COLO668 (cell line): ENCODE data around the gene UBE2N.

Source experiments
- DNase-seq: peaks from one replicate; lab custom pipeline; 2025; ENCODE audit not compliant: unreplicated experiment; lab: John Stamatoyannopoulos, UW

Gene UBE2N

DNA sequence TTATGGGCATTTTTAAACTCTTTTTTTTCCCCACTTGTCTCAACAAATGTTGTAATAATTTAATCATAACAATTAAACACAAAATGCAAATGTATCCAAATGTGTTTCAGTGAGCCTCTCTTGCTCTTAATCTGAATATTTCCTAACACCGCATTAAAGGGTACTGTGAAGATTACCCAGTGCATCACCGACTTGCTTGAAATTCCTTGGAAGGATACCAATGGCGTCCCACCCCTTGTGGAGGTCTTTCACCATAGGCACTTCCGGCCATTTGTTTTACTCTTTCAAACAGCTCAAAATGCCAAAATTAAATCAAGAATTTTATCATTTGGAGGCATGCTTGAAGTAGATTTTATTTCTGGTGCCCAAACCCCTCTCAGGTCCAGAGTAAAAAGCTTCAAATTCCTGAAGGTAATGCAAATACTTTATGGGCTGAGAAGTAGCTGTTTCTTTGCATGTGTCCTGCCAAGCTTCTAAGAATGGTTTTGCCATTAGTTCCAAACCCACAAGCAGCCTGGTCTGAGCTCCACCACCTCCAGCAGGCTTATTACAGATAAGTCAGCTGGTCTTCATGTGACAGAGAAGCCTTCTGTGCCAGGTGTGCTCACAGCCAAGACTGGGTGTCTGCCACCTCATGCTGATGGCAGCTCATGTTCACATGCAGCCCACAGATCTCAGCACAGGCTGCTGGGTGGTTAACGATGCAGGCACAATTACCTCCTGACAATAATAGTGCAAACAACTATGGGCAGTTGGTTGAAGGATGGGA lies 80.4 kb downstream of the UBE2N start:
- no peak for DNase-seq

DNA sequence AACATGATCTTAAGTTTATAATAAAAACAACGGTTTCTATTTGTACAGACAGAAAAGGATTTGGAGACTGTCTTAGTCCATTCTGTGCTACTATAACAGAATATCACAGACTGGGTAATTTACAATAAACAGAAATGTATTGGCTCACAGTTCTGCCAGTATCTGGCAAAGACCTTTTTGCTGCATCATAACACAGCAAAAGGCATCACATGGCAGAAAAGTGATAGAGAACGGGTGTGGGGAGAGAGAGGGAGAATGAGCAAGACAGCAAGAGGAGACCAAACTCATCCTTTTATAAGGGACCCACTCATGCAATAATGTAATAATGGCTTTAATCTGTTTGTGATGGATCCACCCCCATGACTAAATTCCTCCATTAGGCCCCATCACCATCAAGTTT lies 81.1 kb downstream of the UBE2N start:
- no peak for DNase-seq

GRCh38 chr12:93358821-93359220 lies 82.9 kb downstream of the UBE2N start:
- no peak for DNase-seq

GRCh38 chr12:93358058-93358457 lies 83.7 kb downstream of the UBE2N start:
- DNase-seq = no peak

DNA sequence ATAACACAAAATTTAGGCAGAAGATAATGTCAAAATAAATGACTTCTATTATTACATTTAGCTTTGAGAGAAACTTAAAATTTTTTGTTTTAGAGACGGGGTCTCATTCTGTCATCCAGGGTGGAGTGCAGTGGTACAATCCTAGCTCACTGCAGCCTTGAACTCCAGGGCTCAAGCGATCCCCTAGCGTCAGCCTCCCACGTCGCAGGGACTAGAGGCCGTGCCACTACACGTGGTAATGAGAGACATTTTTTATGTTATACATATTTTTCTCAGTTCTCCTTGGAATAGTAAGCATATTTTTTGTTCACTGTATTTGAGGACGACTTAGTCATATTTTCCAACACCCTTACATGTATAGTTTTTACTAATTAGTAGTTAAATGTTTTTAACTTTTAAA lies 85.5 kb downstream of the UBE2N start:
- no peak for DNase-seq
